Ovary (tissue), 9 donors: Measurements from ENCODE around the gene KCNN3. TPM values are rescaled to one million over a fixed set of nuclear protein-coding genes. Genes with fewer than 3 reads are reported as not detected.

Experiments used
- DNase-seq, 5 donors: peaks; one replicate each; pipeline ENCODE4 v3.0.0-alpha.2; 2019 to 2020
- H3K27ac ChIP-seq, 2 donors: fragments of 200-600 bp; one replicate each; pipeline versions ENCODE4 v1.5.1 to v1.8.0; 2019 to 2022
- H3K27me3 ChIP-seq: fragments of 200-600 bp; one replicate; pipeline ENCODE4 v1.8.0; 2022
- H3K36me3 ChIP-seq: fragments of 200-600 bp; sonication (generic); one replicate; pipeline ENCODE4 v1.5.1; 2019
- H3K4me1 ChIP-seq: one replicate; pipeline ENCODE4 v1.8.1; 2013; ENCODE audit warnings: mild to moderate bottlenecking, moderate library complexity; ENCODE audit not compliant: insufficient read depth
- H3K4me3 ChIP-seq: fragments of 200-600 bp; sonication (generic); one replicate; pipeline ENCODE4 v1.5.1; 2017
- H3K9me3 ChIP-seq, 2 donors: fragments of 200-600 bp in 1 of 2; sonication (generic) in 1 of 2; one replicate each; pipeline versions ENCODE4 v1.5.1 to v1.8.1; 2013 to 2019; ENCODE audit warnings: mild to moderate bottlenecking in 1 of 2, moderate library complexity in 1 of 2
- EP300 ChIP-seq: sonication (generic); formaldehyde crosslinking; IDR thresholded peaks from one replicate; pipeline ENCODE4 v1.6.1; 2017; ENCODE audit warnings: antibody characterized with exemption
- POLR2A ChIP-seq: fragments of 450-650 bp; IDR thresholded peaks from one replicate; pipeline ENCODE4 v1.6.1; 2017; ENCODE audit warnings: antibody characterized with exemption, mild to moderate bottlenecking, moderate library complexity
- WGBS, 3 donors: extraction: QIAGEN DNeasy Blood & Tissue Kit in 1 of 3; methylation state at CpG; one replicate each; pipeline versions ENCODE4 v1.1.5 to v1.1.7; 2013 to 2017; 5-methylcytosine and 5-hydroxymethylcytosine counted together
- intact Hi-C, 4 donors: fragments of 100-400 bp; cut with DNase I; formaldehyde crosslinking; loops; one replicate each; pipeline versions ENCODE4 v1.11.0 to v1.15.1; 2022 to 2023
- polyA plus RNA-seq, 2 donors: library from polyadenylated mRNA; stranded (reverse); fragments of 200-250 nt in 1 of 2; fragments of 350-450 nt in 1 of 2; fragmentation: Illumina TruSeq in 1 of 2; extraction: RNeasy Lipid Tissue Mini Kit (QIAGEN cat#74804) in 1 of 2; gene quantifications; one replicate each; pipeline ENCODE4 v1.2.3, GENCODE V29; 2013 to 2014
- total RNA-seq, 7 donors: library from RNA; depleted of rRNA in 2 of 7; stranded (reverse); fragments of >200 nt in 2 of 7; fragmentation: NEBNext Ultra II Directional in 3 of 7; extraction: Animal tissue kit (Norgen Biotek cat#: 25700) in 3 of 7; gene quantifications; one replicate each; pipeline versions ENCODE4 v1.1.0 to v1.2.4, GENCODE V29; 2016 to 2023
- TF ChIP-seq, protein P1 (sequence below), 3 donors: fragments of 450-650 bp in 2 of 3; fragments of 200-600 bp in 1 of 3; IDR thresholded peaks; one replicate each; pipeline versions ENCODE4 v1.5.1 to v1.8.0; 2016 to 2022; ENCODE audit warnings: antibody characterized with exemption in 3 of 3, mild to moderate bottlenecking in 1 of 3
- donor health status: DM: no; HTN: no; CAD: no; lungs with moderate emphysema.
- donor health status: DM: no; HTN: no; CAD: no.
- donor health status: Bipolar disorder and iron deficiency.
- donor health status: DM: yes; HTN: yes; CAD: no.
- donor health status: DM: no; HTN: no; CAD: no.
- donor health status: DM: yes; HTN: yes; CAD: no.

The KCNN3 gene
- total and polyA plus RNA-seq, 9 donors, result 0.71 to 6.1 (median 1.7) TPM

DNA sequence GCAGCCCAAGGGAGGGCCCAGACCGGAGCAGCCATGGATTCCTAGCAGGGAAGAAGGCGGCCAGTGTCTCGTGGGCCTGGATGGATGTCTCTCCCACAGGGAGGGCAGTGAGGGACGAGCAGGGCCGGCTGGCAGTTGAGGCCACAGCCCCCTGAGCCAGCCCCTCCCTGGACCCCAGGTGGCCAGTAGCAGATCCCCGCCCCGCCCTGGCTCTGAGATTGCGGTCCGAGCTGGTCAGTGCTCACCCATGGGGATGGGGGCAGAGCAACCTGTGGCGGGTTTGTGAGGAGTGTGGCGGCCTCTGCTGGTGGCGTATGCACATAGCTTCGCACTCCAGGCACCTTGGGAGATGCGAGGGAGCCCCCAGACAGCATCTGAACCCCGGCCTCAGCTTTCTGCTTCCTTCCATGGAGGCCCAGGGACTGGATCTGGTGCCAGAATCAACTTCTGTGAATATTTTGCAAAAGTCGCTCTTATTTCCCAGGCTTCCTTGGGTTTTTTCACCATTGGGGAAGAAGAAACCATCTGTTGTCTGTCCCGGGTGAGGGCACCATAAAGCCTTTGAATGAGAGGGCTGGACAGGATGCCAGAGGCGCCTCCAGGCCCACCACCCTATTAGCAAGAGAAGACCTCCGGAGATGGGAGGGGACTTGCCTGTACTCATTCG lies 8.4 kb upstream of the KCNN3 start:
- DNase-seq, result peak; percentile 69 to 88 (median 83)
- H3K27me3 ChIP-seq, result no peaks in the 10 kb centered on the region
- no peaks in the 10 kb centered on the region for H3K4me1 ChIP-seq
- H3K9me3 ChIP-seq, result no peaks in the 10 kb centered on the region
- no peak overlapping the region for H3K4me3 ChIP-seq
- H3K36me3 ChIP-seq, result no peaks in the 10 kb centered on the region
- intact Hi-C loops, result loop anchor here (5.0 to 10.0 kb wide), 4 partner anchors 211 to 404 kb away; partner anchors contain the start of gene UBE2Q1 (in 1 of the 4)
- H3K27ac ChIP-seq, result no peak overlapping the region
- TF ChIP-seq, protein P1, sequence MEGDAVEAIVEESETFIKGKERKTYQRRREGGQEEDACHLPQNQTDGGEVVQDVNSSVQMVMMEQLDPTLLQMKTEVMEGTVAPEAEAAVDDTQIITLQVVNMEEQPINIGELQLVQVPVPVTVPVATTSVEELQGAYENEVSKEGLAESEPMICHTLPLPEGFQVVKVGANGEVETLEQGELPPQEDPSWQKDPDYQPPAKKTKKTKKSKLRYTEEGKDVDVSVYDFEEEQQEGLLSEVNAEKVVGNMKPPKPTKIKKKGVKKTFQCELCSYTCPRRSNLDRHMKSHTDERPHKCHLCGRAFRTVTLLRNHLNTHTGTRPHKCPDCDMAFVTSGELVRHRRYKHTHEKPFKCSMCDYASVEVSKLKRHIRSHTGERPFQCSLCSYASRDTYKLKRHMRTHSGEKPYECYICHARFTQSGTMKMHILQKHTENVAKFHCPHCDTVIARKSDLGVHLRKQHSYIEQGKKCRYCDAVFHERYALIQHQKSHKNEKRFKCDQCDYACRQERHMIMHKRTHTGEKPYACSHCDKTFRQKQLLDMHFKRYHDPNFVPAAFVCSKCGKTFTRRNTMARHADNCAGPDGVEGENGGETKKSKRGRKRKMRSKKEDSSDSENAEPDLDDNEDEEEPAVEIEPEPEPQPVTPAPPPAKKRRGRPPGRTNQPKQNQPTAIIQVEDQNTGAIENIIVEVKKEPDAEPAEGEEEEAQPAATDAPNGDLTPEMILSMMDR (IDR thresholded peaks at IDR 0.05), result peak; percentile 70 to 89 (median 87)
- no peak for TF ChIP-seq POLR2A
- WGBS, 3 donors, result 20 to 23% (median 20%) methylated on average over 20 of the region's 20 CpGs

DNA sequence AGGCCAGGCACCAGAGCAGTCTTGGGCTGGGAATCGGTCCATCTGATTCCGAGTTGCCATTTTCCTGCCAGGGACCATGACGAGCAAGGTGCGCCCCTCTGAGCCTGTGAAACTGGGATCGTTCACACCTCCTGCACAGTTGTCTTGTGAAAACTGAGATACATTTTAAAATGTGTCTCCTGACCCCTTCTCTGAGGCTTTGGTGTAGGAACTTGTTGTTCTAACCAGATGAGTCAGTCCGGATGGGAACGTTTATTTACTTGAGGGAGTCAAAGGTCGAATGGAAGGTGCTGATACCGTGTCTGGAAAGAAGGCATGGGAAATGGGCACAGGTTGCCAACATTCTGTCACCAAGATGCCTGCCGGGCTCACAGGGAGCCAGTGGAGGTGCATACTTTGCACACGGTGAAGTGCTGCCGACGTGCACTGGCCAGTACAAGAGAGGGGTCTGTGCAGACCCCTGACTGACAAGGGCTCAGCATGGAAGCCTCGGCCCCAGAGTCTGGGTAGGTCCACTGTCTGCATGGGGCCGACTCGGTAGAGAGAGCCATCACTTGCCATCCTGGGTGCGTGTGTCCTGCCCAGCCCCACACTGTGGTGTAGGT lies 7.4 kb upstream of the KCNN3 start:
- no peaks in the 10 kb centered on the region for H3K27me3 ChIP-seq
- no peaks in the 10 kb centered on the region for H3K4me1 ChIP-seq
- DNase-seq, result no peak
- H3K36me3 ChIP-seq, result no peaks in the 10 kb centered on the region
- H3K4me3 ChIP-seq, result no peak overlapping the region
- WGBS, 3 donors, result 69 to 73% (median 72%) methylated on average over 17 of the region's 17 CpGs
- H3K9me3 ChIP-seq, result no peaks in the 10 kb centered on the region
- TF ChIP-seq, protein P1 (IDR thresholded peaks at IDR 0.05), result no peak
- TF ChIP-seq POLR2A, result no peak
- no peak for TF ChIP-seq EP300
- intact Hi-C loops, result loop anchor here (5.0 to 10.0 kb wide), 4 partner anchors 210 to 403 kb away; partner anchors contain the start of gene UBE2Q1 (in 1 of the 4)
- no peak overlapping the region for H3K27ac ChIP-seq

DNA sequence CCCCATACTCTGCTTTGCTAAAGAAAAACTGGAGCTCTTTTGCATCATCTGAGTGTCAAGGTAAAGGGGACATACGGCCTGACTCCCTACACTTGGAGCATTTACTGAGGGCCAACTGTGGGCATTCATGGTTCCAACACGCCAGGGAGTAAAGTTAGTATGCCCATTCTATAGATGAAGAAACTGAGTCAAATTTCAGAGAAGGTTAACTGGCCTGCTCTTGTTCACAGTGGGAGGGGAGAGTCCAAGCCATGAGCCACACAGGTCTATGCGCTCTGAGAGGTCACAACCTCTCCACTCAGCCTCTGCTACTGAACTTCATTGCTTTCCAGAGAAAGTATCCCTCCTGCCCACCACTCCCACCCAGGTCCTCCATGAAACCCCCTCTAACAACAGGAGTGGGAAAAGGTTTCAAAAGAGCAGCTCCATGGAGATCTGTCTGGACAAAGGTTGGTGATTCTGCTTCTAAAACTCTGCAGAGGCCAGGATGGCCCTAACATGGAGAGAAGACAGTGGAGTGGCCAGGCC lies 6.8 kb upstream of the KCNN3 start:
- no peaks in the 10 kb centered on the region for H3K27me3 ChIP-seq
- no peak overlapping the region for H3K27ac ChIP-seq
- H3K4me3 ChIP-seq, result no peak overlapping the region
- H3K4me1 ChIP-seq, result no peaks in the 10 kb centered on the region
- H3K36me3 ChIP-seq, result no peaks in the 10 kb centered on the region
- TF ChIP-seq EP300 (no peak), POLR2A (no peak)
- TF ChIP-seq, protein P1 (IDR thresholded peaks at IDR 0.05), result no peak
- no peak for DNase-seq
- no peaks in the 10 kb centered on the region for H3K9me3 ChIP-seq
- intact Hi-C loops, result loop anchor here (5.0 to 10.0 kb wide), 4 partner anchors 210 to 402 kb away; partner anchors contain the start of gene UBE2Q1 (in 1 of the 4)
- WGBS, 3 donors, result 57 to 58% (median 58%) methylated on average over 3 of the region's 3 CpGs

DNA sequence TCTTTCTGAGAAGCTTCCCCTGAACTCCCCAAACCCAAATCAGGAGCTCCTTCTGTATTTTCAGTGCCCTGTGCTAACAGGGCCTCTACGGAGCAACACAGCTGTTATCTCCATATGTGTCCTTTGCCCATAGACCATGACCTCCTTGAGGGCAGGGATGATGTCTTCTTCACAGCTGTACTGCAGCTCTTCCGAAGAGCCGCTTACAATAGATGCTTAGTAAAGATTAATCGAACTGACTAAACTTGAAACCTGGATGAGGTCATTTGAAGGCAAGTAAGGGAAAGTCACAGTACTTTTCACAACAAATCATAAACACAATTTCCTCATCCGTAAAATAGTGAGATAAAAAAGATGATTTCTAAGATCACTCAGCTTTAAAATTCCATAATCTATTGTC lies 4.4 kb upstream of the KCNN3 start:
- H3K4me1 ChIP-seq, result peaks cover 5% of the 10 kb centered on the region
- no peak overlapping the region for H3K4me3 ChIP-seq
- no peaks in the 10 kb centered on the region for H3K36me3 ChIP-seq
- no peaks in the 10 kb centered on the region for H3K9me3 ChIP-seq
- TF ChIP-seq, protein P1 (IDR thresholded peaks at IDR 0.05), result no peak
- TF ChIP-seq EP300 (no peak), POLR2A (no peak)
- intact Hi-C loops, result loop anchor here in 3 of 4 donors (10.0 kb wide), 2 partner anchors 320 to 400 kb away; partner anchors contain the start of gene UBE2Q1 (in 1 of the 3)
- H3K27ac ChIP-seq, result no peak overlapping the region
- no peaks in the 10 kb centered on the region for H3K27me3 ChIP-seq
- WGBS, 3 donors, result 80 to 88% (median 87%) methylated on average over 5 of the region's 5 CpGs
- DNase-seq, result no peak
